GM12873 (cell line): ENCODE data around the gene CERT1.

Experiments used
- TF ChIP-seq, protein P1 (sequence below): IDR thresholded peaks from 2 replicates; pipeline ENCODE4 v1.5.1; 2012; ENCODE audit warnings: low read depth, mild to moderate bottlenecking, moderate library complexity, low read length, control low read depth; ENCODE audit not compliant: insufficient read depth; ENCODE audit errors: missing control alignments

The CERT1 gene

DNA sequence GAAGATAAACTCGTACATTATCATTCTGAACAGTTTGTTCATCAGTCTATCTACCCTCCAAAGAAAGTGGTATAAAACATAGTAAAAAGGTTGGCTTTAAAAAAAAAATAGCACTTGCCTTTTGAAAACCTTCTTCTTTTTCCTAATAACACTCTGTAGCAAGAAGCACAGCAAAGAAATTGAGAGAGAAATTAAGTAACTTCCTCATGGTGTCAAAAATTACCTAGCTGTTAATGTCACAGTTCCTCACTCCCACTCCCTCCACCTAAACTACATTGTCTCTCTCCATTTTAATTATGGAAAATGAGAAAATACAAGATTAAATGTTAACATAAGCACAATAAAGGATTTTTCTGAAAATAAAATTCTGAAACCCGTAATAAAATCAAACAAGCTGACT lies 72.2 kb downstream of the CERT1 start:
- TF ChIP-seq, protein P1, sequence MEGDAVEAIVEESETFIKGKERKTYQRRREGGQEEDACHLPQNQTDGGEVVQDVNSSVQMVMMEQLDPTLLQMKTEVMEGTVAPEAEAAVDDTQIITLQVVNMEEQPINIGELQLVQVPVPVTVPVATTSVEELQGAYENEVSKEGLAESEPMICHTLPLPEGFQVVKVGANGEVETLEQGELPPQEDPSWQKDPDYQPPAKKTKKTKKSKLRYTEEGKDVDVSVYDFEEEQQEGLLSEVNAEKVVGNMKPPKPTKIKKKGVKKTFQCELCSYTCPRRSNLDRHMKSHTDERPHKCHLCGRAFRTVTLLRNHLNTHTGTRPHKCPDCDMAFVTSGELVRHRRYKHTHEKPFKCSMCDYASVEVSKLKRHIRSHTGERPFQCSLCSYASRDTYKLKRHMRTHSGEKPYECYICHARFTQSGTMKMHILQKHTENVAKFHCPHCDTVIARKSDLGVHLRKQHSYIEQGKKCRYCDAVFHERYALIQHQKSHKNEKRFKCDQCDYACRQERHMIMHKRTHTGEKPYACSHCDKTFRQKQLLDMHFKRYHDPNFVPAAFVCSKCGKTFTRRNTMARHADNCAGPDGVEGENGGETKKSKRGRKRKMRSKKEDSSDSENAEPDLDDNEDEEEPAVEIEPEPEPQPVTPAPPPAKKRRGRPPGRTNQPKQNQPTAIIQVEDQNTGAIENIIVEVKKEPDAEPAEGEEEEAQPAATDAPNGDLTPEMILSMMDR, result no peak

DNA sequence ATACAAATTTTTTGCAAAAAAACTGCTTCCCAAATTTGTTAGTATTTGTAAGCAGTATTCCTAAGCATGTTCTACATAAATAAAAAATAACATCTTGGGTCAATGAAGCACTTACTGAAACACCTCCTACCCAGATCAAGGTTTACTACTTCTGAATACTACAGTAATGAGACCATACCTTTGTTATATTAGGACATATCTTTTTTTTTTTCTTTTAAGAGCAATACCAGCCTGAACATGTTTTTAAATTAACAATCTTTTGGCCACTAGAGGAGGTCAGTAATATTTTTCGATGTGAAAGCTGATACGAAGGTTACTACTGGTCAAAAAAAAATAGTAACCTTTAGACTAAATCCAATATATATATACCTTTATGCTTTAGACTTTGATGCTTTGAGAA lies 72.7 kb downstream of the CERT1 start:
- TF ChIP-seq, protein P1, result no peak

DNA sequence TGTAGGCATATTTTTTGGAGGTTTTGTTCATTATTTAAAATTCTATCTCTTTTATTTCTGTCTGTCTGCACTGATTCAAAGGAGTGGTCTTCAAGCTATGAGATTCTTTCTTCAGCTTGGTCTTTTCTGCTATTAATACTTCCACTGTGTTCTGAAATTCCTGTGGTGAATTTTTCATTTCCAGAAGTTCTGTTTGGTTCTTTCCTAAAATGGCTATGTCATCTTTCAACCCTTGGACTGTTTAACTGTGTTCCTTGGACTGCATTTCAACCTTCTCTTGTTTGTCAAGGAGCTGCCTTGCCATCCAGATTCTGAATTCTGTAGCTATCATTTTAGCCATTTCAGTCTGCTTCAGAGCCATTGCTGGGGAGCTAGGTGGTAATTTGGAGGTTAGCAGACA lies 76.3 kb downstream of the CERT1 start:
- TF ChIP-seq, protein P1, result no peak

DNA sequence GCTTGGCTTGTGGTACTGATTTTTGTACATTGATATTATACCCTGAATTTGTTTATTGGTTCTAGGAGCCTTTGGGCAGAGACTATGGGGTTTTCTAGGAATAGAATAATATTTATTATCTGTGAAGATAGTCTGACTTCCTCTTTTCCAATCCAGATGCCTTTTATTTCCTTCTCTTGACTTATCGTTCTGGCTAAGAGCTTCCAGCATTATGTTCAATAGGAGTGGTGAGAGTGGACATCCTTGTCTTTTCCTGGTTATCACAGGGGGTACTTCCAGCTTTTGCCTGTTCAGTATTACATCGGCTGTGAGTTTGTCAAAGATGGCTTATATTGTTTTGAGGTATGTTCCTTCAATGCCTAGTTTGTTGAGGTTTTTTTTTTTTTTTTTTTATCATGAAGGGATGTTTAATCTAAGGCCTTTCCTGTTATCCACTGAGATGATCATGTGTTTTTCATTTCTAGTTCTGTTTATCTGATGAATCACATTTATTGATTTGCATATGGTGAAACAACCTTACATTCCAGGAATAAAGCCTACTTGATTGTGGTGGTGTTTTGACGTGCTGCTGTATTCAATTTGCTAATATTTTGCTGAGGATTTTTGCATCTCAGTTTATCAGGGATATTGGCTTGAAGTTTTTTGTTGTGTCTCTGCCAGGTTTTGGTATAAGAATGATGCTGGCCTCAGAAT lies 77.5 kb downstream of the CERT1 start:
- TF ChIP-seq, protein P1, result no peak

DNA sequence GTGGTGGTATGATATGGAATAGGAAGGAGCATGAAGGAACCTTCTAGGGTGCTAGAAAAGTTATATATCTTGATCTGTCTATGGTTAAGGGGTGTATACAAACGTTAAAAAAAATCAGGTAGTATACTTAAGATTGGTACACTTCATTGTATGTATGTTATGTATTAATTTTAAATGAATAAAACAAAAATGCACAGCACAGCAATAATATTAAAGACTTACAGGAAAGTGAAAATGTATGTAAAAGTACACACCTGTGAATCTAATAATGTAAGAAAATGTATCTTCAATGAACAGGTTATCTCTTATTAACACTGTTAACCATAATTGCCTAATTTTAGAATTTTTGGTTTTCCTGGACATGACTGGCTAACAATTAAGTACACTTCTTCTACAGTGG lies 97.2 kb downstream of the CERT1 start:
- TF ChIP-seq, protein P1, result no peak

DNA sequence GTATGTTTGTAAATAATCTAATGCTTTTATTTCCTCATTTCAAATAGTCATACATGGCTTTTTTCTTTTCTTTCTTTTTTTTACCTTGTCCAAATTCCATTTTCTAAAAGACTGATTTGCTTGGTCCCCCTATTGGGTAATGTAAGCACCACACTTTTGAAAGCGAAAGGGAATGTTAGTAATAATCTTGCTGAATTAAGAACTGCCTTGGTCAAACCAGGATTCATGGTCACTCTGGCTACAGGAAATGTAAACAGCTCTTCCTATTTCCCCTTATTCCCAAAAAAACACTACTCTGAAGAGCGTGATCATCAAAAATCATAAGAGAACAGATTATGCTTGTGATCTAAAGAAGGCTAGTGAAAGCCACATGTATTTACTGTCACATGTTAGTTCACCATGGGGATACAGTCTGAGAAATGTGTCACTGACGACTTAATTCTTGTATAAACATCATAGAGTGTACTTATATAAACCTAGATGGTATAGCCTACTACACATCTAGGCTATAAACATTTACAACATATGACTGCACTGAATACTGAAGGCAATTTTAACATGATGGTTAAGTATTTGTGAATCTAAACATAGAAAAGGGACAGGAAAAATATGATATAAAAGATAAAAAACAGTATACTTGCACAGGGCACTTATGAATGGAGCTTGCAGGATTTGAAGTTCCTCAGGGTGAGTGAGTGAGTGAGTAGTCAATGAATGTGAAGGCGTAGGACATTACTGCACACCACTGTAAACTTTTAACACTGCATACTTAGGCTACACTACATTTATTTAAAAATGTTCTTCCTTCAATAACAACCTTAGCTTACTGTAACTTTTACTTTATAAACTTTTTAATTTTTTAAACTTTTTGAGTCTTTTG lies 99.1 kb downstream of the CERT1 start:
- TF ChIP-seq, protein P1, result no peak

DNA sequence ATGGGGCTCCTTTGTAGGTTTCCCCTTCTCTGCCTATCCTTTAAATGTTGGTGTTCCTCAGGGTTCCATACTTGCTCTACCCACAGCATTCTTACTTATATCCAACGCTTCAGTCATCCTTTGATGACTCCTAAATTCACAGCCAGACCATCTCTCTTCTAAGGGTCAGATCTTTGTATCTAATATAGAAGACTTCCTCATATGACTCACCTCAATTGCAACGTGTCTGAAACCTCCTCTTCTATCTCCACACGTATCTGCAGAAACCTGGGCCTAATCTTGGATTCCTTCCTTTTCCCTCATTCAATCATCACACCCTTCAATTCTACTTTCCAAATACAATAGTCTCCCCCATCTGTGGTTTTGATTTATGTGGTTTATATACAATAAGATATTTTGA lies 106.1 kb downstream of the CERT1 start:
- TF ChIP-seq, protein P1, result no peak
